MM.1S (cell line): ENCODE results near the gene TMEM178B.

Experiments
- DNase-seq: peaks from one replicate; pipeline ENCODE4 v3.0.0-alpha.2; 2015
- H2AFZ ChIP-seq: fragments of 300-600 bp; sonication (generic); 2 replicates; pipeline ENCODE4 v1.6.0; 2016; ENCODE audit warnings: antibody characterized with exemption, low read length
- H3F3A ChIP-seq: fragments of 300-600 bp; sonication (generic); 2 replicates; pipeline ENCODE4 v1.6.1; 2016; ENCODE audit warnings: mild to moderate bottlenecking, antibody characterized with exemption, low read length, moderate library complexity, mixed read lengths; ENCODE audit not compliant: insufficient read depth
- H3K27ac ChIP-seq: fragments of 300-600 bp; sonication (generic); 2 replicates; pipeline ENCODE4 v1.5.1; 2016; ENCODE audit warnings: mild to moderate bottlenecking, low read length
- H3K27me3 ChIP-seq: fragments of 300-600 bp; sonication (generic); replicated peaks from 2 replicates; pipeline ENCODE4 v1.6.0; 2016; ENCODE audit warnings: low read length; ENCODE audit not compliant: insufficient read depth
- H3K36me3 ChIP-seq: fragments of 300-600 bp; sonication (generic); replicated peaks from 2 replicates; pipeline ENCODE4 v1.6.1; 2016; ENCODE audit warnings: mild to moderate bottlenecking, low read length, mixed read lengths; ENCODE audit not compliant: insufficient read depth
- H3K4me1 ChIP-seq: fragments of 300-600 bp; sonication (generic); 2 replicates; pipeline ENCODE4 v1.6.1; 2016; ENCODE audit warnings: low read length, mixed read lengths
- H3K4me2 ChIP-seq: fragments of 300-600 bp; sonication (generic); 2 replicates; pipeline ENCODE4 v1.6.0; 2016; ENCODE audit warnings: low read depth, low read length
- H3K4me3 ChIP-seq: fragments of 300-600 bp; sonication (generic); 2 replicates; pipeline ENCODE4 v1.5.1; 2016; ENCODE audit warnings: low read length, mixed read lengths
- H3K79me2 ChIP-seq: fragments of 300-600 bp; sonication (generic); 2 replicates; pipeline ENCODE4 v1.6.1; 2016; ENCODE audit warnings: mixed run types, low read length, mixed read lengths
- H3K9ac ChIP-seq: fragments of 300-600 bp; sonication (generic); 2 replicates; pipeline ENCODE4 v1.6.1; 2016; ENCODE audit warnings: low read length, mixed read lengths
- H3K9me2 ChIP-seq: fragments of 300-600 bp; sonication (generic); replicated peaks from 2 replicates; pipeline ENCODE4 v1.6.1; 2016; ENCODE audit warnings: mild to moderate bottlenecking, low read length, mixed read lengths; ENCODE audit not compliant: insufficient read depth
- H3K9me3 ChIP-seq: fragments of 300-600 bp; sonication (generic); replicated peaks from 2 replicates; pipeline ENCODE4 v1.6.1; 2016; ENCODE audit warnings: mild to moderate bottlenecking, low read length, mixed read lengths; ENCODE audit not compliant: insufficient read depth
- H4K20me1 ChIP-seq: fragments of 300-600 bp; sonication (generic); 2 replicates; pipeline ENCODE4 v1.6.1; 2016; ENCODE audit warnings: mild to moderate bottlenecking, low read length, moderate library complexity, mixed read lengths; ENCODE audit not compliant: insufficient read depth
- CTCF ChIP-seq: fragments of 300-600 bp; sonication (generic); IDR thresholded peaks from 2 replicates; pipeline ENCODE4 v1.5.1; 2016; ENCODE audit warnings: antibody characterized with exemption, low read length, mixed read lengths
- EZH2 ChIP-seq: fragments of 300-600 bp; sonication (generic); optimal IDR thresholded peaks from 2 replicates; pipeline ENCODE3; 2017; ENCODE audit warnings: low read depth, mild to moderate bottlenecking, antibody characterized with exemption, low read length, mixed read lengths
- EZH2phosphoT487 ChIP-seq: fragments of 300-600 bp; sonication (generic); IDR thresholded peaks from 2 replicates; pipeline ENCODE4 v1.6.1; 2018; ENCODE audit warnings: antibody characterized with exemption, low read length

The TMEM178B gene

GRCh38 chr7:141415999-141416398, 342.1 kb downstream of the TMEM178B start:
- no peaks in the 10 kb centered on the region for H3K36me3 ChIP-seq
- DNase-seq = no peak
- H3K27me3 ChIP-seq = no peaks in the 10 kb centered on the region
- H3K4me1 ChIP-seq = no peaks in the 10 kb centered on the region
- TF ChIP-seq EZH2phosphoT487 (no peak), CTCF (no peak), EZH2 (no peak)
- H3K4me2 ChIP-seq = no peak overlapping the region
- no peak overlapping the region for H3K9ac ChIP-seq
- no peaks in the 10 kb centered on the region for H3F3A ChIP-seq
- no peaks in the 10 kb centered on the region for H4K20me1 ChIP-seq
- H3K79me2 ChIP-seq = no peaks in the 10 kb centered on the region
- H3K4me3 ChIP-seq = no peak overlapping the region
- H2AFZ ChIP-seq = no peak overlapping the region
- no peak overlapping the region for H3K27ac ChIP-seq
- H3K9me3 ChIP-seq = no peaks in the 10 kb centered on the region
- H3K9me2 ChIP-seq = no peaks in the 10 kb centered on the region

GRCh38 chr7:141416650-141417270, 342.9 kb downstream of the TMEM178B start:
- H3K27me3 ChIP-seq = no peaks in the 10 kb centered on the region
- H3K9me2 ChIP-seq = no peaks in the 10 kb centered on the region
- no peak overlapping the region for H2AFZ ChIP-seq
- H3K9ac ChIP-seq = no peak overlapping the region
- no peak overlapping the region for H3K27ac ChIP-seq
- H3K4me3 ChIP-seq = no peak overlapping the region
- TF ChIP-seq EZH2phosphoT487 (no peak), EZH2 (no peak), CTCF (no peak)
- no peaks in the 10 kb centered on the region for H3K4me1 ChIP-seq
- no peaks in the 10 kb centered on the region for H4K20me1 ChIP-seq
- no peak for DNase-seq
- no peaks in the 10 kb centered on the region for H3K9me3 ChIP-seq
- H3K4me2 ChIP-seq = no peak overlapping the region
- no peaks in the 10 kb centered on the region for H3F3A ChIP-seq
- H3K36me3 ChIP-seq = no peaks in the 10 kb centered on the region
- H3K79me2 ChIP-seq = no peaks in the 10 kb centered on the region

- H3K4me2 ChIP-seq = no peak overlapping the region
These were observed 343.6 kb downstream of the TMEM178B start for GRCh38 chr7:141417506-141417905.

More at GRCh38 chr7:141417506-141417905, 343.6 kb downstream of the TMEM178B start:
- TF ChIP-seq EZH2 (no peak), EZH2phosphoT487 (no peak), CTCF (no peak)
- Histone ChIP-seq H3K27ac (no peak overlapping the region), H3K36me3 (no peaks in the 10 kb centered on the region), H3K79me2 (no peaks in the 10 kb centered on the region), H3F3A (no peaks in the 10 kb centered on the region), H3K9ac (no peak overlapping the region), H3K4me3 (no peak overlapping the region), H3K4me1 (no peaks in the 10 kb centered on the region), H3K27me3 (no peaks in the 10 kb centered on the region), H2AFZ (no peak overlapping the region), H3K9me3 (no peaks in the 10 kb centered on the region), H4K20me1 (no peaks in the 10 kb centered on the region), H3K9me2 (no peaks in the 10 kb centered on the region)
- DNase-seq = no peak
